ENCODE data around the gene SFTA2. TPM values are rescaled to one million over a fixed set of nuclear protein-coding genes. Genes with fewer than 3 reads are reported as not detected.
A peak's percentile ranks its signal among the peaks of the same experiment; 100 is the strongest.
"Not testable (repeated sequence)": the region's sequence is repeated elsewhere in the genome, so short reads cannot be mapped to it uniquely, and the experiment has no call there.

Gene SFTA2
- total RNA-seq, 1 experiment from 2014 or later: not detected

DNA sequence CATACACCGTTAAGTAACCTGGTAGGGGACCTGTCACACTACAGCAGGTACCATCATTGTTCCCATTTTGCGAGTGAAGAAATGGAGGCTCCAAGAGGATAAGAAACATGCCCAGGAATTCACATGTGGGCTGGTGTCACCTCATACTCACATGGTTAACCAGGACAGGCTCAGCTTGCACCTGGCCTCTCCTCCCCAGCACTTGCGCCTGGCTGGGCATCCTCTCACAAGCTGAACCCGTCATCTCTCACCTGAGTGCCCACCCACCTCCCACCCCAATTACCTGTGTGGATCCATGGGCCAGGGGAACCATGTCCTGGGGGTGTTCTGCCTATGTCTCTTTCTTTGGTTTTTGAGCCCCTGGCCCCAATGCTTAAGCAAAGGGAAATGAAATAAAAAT, 1.5 kb downstream of the SFTA2 start:
- Mint-ChIP-seq H3K36me3 (ENCODE audit: insufficient read depth, unreplicated experiment) (peaks cover 10% of the 10 kb centered on the region), H3K4me3 (ENCODE audit: unreplicated experiment) (no peak overlapping the region), H3K27me3 (ENCODE audit: insufficient read depth, unreplicated experiment) (no peaks in the 10 kb centered on the region), H3K27ac (ENCODE audit: low read depth, unreplicated experiment) (peak overlapping the region; percentile 70), H3K4me1 (ENCODE audit: insufficient read depth, unreplicated experiment) (peaks cover 45% of the 10 kb centered on the region), H3K9me3 (ENCODE audit: unreplicated experiment) (no peaks in the 10 kb centered on the region)
- POLR2A ChIA-PET: interaction anchor here (0.9 kb wide), 1 partner anchor 15 kb away, joined by 3 read pairs; no protein-coding TSS in a partner anchor
- TF ChIP-seq, protein P1, sequence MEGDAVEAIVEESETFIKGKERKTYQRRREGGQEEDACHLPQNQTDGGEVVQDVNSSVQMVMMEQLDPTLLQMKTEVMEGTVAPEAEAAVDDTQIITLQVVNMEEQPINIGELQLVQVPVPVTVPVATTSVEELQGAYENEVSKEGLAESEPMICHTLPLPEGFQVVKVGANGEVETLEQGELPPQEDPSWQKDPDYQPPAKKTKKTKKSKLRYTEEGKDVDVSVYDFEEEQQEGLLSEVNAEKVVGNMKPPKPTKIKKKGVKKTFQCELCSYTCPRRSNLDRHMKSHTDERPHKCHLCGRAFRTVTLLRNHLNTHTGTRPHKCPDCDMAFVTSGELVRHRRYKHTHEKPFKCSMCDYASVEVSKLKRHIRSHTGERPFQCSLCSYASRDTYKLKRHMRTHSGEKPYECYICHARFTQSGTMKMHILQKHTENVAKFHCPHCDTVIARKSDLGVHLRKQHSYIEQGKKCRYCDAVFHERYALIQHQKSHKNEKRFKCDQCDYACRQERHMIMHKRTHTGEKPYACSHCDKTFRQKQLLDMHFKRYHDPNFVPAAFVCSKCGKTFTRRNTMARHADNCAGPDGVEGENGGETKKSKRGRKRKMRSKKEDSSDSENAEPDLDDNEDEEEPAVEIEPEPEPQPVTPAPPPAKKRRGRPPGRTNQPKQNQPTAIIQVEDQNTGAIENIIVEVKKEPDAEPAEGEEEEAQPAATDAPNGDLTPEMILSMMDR (IDR thresholded peaks at IDR 0.05; ENCODE audit: unreplicated experiment): no peak
- BruUV-seq (replicated peaks): no TSS peak
- intact Hi-C loops (cut with micrococcal nuclease): no loop called here
- DNase-seq (ENCODE audit: unreplicated experiment): no peak
- CTCF ChIA-PET: interaction anchor here (0.9 to 21.4 kb wide), 4 partner anchors 15 to 147 kb away, joined by 5 to 749 read pairs (median 38); partner anchors contain the start of gene VARS2

DNA sequence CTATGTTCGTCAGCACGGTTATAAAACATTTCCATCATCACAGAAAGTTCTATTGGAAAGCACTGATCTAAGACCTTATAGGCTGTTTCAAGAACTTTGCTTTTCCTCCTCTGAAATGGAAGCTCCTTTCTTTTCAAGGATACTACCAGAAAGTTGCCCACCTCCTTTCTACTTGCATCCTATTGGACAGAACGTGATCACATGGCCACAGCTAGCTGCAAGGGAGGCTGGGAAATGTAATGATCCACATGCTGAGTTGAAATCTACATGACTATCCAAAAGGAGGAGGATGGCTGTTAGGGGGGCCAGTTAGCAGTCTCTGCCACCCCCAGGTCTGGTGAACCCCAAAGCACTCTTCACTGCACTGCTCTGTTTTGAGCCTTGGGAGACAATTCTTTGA, 3.3 kb downstream of the SFTA2 start:
- Mint-ChIP-seq H3K27me3 (ENCODE audit: insufficient read depth, unreplicated experiment) (no peaks in the 10 kb centered on the region), H3K4me1 (ENCODE audit: insufficient read depth, unreplicated experiment) (peaks cover 34% of the 10 kb centered on the region), H3K9me3 (ENCODE audit: unreplicated experiment) (no peaks in the 10 kb centered on the region), H3K36me3 (ENCODE audit: insufficient read depth, unreplicated experiment) (peaks cover 10% of the 10 kb centered on the region), H3K27ac (ENCODE audit: low read depth, unreplicated experiment) (peak overlapping the region; percentile 8), H3K4me3 (ENCODE audit: unreplicated experiment) (no peak overlapping the region)
- no peak for DNase-seq (ENCODE audit: unreplicated experiment)
- POLR2A ChIA-PET: interaction anchor here (1.0 kb wide), 1 partner anchor 20 kb away, joined by 3 read pairs; the partner anchor contains the start of gene GTF2H4
- CTCF ChIA-PET: interaction anchor here (1.3 to 21.4 kb wide), 3 partner anchors 14 to 195 kb away, joined by 3 to 749 read pairs (median 71); partner anchors contain the start of gene VARS2
- TF ChIP-seq, protein P1 (IDR thresholded peaks at IDR 0.05; ENCODE audit: unreplicated experiment): no peak
- intact Hi-C loops (cut with micrococcal nuclease): no loop called here
- no TSS peak for BruUV-seq (replicated peaks)

DNA sequence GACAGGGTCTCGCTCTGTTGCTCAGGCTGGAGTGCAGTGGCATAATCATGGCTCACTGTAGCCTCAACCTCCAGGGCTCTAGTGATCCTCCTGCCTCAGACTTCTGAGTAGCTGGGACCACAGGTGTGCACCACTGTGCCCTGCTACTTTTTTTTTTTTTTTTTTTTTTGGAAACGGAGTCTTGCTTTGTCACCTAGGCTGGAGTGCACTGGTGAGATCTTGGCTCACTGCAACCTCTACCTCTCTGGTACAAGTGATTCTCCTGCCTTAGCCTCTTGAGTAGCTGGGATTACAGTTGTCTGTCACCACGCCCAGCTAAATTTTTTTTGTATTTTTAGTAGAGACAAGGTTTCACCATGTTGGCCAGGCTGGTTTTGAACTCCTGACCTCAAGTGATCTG, 4.9 kb downstream of the SFTA2 start:
- peak overlapping the region; percentile 95 for H3K27ac Mint-ChIP-seq (ENCODE audit: low read depth, unreplicated experiment)
- POLR2A ChIA-PET: interaction anchor here (0.6 to 4.1 kb wide), 24 partner anchors 8 to 309 kb away, joined by 3 to 36 read pairs (median 5); partner anchors contain the start of genes DDR1, GTF2H4, MRPS18B and VARS2
- CTCF ChIA-PET: interaction anchor here (0.7 to 21.4 kb wide), 10 partner anchors 8 to 151 kb away, joined by 3 to 749 read pairs (median 4); partner anchors contain the start of gene VARS2
- H3K4me1 Mint-ChIP-seq (ENCODE audit: insufficient read depth, unreplicated experiment): peaks cover 42% of the 10 kb centered on the region
- H3K27me3 Mint-ChIP-seq (ENCODE audit: insufficient read depth, unreplicated experiment); intact Hi-C loops (cut with micrococcal nuclease); DNase-seq (ENCODE audit: unreplicated experiment); H3K9me3 Mint-ChIP-seq (ENCODE audit: unreplicated experiment): not testable (repeated sequence)
- peak overlapping the region; percentile 42 for H3K4me3 Mint-ChIP-seq (ENCODE audit: unreplicated experiment)
- TSS peak; percentile 76 for BruUV-seq (replicated peaks)
- peaks cover 23% of the 10 kb centered on the region for H3K36me3 Mint-ChIP-seq (ENCODE audit: insufficient read depth, unreplicated experiment)

DNA sequence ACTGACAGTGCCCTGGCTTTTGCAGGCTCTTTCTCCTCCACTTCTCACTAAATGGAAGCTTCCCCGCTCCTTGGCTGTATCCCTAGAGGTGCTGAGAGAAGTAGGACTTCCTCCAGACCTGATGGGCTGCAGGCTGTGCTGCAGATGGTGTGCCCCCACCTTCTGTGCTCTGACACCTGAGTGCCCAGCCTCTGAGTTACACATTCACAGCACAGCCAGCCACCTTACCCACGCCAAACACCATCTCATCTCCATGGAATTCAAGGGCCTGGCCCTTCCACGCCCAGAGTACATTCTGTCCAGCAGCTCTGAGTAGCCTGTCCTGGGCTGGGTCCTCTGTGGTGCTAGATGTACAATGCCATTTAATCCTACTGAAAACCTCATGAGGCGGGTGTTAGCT, 5.3 kb downstream of the SFTA2 start:
- POLR2A ChIA-PET: interaction anchor here (0.6 to 4.1 kb wide), 25 partner anchors 9 to 309 kb away, joined by 3 to 36 read pairs (median 5); partner anchors contain the start of genes DDR1, GTF2H4, MRPS18B and VARS2

DNA sequence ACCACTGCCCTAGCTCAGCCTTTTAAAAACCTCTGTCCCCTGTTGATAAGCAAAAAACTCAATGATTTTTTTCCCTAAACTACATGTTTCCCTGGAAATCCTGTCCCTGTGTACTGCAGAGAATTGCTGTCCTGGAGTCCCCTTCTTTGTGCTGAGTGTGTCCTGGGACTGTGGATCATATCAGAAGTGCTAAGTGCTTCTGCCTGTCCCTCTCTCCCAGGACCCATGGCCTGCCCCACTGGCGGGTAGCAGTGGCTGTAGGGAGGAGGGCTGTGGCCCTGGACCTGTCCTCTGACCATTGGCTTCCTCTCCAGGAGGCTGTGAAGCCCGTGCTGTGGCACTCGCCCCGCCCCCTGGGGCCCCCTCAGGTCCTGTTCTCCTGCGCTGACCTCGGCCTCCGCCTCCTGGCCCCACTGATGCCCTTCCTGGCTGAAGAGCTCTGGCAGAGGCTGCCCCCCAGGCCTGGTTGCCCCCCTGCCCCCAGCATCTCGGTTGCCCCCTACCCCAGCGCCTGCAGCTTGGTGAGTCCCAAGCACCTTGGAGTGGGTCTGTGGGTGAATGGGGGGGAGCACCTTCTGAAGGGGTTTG, 7.8 kb downstream of the SFTA2 start:
- H3K27me3 Mint-ChIP-seq (ENCODE audit: insufficient read depth, unreplicated experiment); intact Hi-C loops (cut with micrococcal nuclease); H3K9me3 Mint-ChIP-seq (ENCODE audit: unreplicated experiment); BruUV-seq (replicated peaks); DNase-seq (ENCODE audit: unreplicated experiment): not testable (repeated sequence)
- ChIA-PET POLR2A (interaction anchor here (0.6 to 4.1 kb wide), 6 partner anchors 10 to 149 kb away, joined by 3 to 36 read pairs (median 3); partner anchors contain the start of gene VARS2), CTCF (interaction anchor here (0.6 to 21.4 kb wide), 6 partner anchors 9 to 154 kb away, joined by 3 to 749 read pairs (median 4); partner anchors contain the start of genes MUCL3 and VARS2)
- peaks cover 39% of the 10 kb centered on the region for H3K4me1 Mint-ChIP-seq (ENCODE audit: insufficient read depth, unreplicated experiment)
- H3K4me3 Mint-ChIP-seq (ENCODE audit: unreplicated experiment): peak overlapping the region; percentile 14
- peak overlapping the region; percentile 46 for H3K27ac Mint-ChIP-seq (ENCODE audit: low read depth, unreplicated experiment)
- H3K36me3 Mint-ChIP-seq (ENCODE audit: insufficient read depth, unreplicated experiment): peaks cover 40% of the 10 kb centered on the region

More for the DNA sequence above, 5.3 kb downstream of the SFTA2 start:
- Mint-ChIP-seq H3K4me3 (ENCODE audit: unreplicated experiment) (peak overlapping the region; percentile 42), H3K9me3 (ENCODE audit: unreplicated experiment) (no peaks in the 10 kb centered on the region), H3K36me3 (ENCODE audit: insufficient read depth, unreplicated experiment) (peaks cover 27% of the 10 kb centered on the region), H3K27ac (ENCODE audit: low read depth, unreplicated experiment) (peak overlapping the region; percentile 95), H3K27me3 (ENCODE audit: insufficient read depth, unreplicated experiment) (no peaks in the 10 kb centered on the region), H3K4me1 (ENCODE audit: insufficient read depth, unreplicated experiment) (peaks cover 45% of the 10 kb centered on the region)
- no TSS peak for BruUV-seq (replicated peaks)
- DNase-seq (ENCODE audit: unreplicated experiment): peak; percentile 36
- CTCF ChIA-PET: interaction anchor here (0.7 to 21.4 kb wide), 12 partner anchors 9 to 182 kb away, joined by 3 to 749 read pairs (median 4); partner anchors contain the start of gene VARS2
- TF ChIP-seq, protein P1 (IDR thresholded peaks at IDR 0.05; ENCODE audit: unreplicated experiment): no peak
- intact Hi-C loops (cut with micrococcal nuclease): no loop called here

Measured in MCF 10A (cell line).